ENCODE measurements around the gene SRRM5. TPM values are rescaled to one million over a fixed set of nuclear protein-coding genes. Genes with fewer than 3 reads are reported as not detected.
"Not testable (repeated sequence)": the region's sequence is repeated elsewhere in the genome, so short reads cannot be mapped to it uniquely, and the experiment has no call there.

Gene SRRM5
- total RNA-seq, 5 donors from 2014 or later (not counting 1 experiment from before 2014, with no cell fraction given) = 0.55 to 1.6 (median 1.2) TPM

GRCh38 chr19:43631491-43631890, 19.6 kb downstream of the SRRM5 start:
- POLR2A ChIA-PET = no interaction called here
- 100% methylated on average over 3 of the region's 5 CpGs for WGBS (ENCODE audit: insufficient coverage)
- Mint-ChIP-seq H3K4me1 (peaks cover 0 to 3% (median 0%) of the 10 kb centered on the region in 3 donors), H3K27ac (no peak overlapping the region), H3K9me3 (no peaks in the 10 kb centered on the region), H3K4me3 (no peak overlapping the region), H3K27me3 (peaks cover 4 to 14% of the 10 kb centered on the region in 2 donors), H3K36me3 (no peaks in the 10 kb centered on the region)
- H3K27ac ChIP-seq (ENCODE audit: low read length) = no peak overlapping the region
- H3K4me3 ChIP-seq (ENCODE audit: control insufficient read depth in 1 of 2, extremely low read depth in 1 of 2, low read length in 1 of 2) = no peak overlapping the region
- CTCF ChIA-PET = no interaction called here
- DNase-seq (no peak), ATAC-seq (replicated peaks in 1 of 4) (no peak)
- peaks cover 0 to 46% of the 10 kb centered on the region in 2 experiments for H3K27me3 ChIP-seq (replicated peaks in 1 of 2; ENCODE audit: control insufficient read depth in 2 of 2, extremely low read depth in 1 of 2, insufficient read depth in 2 of 2, low read length in 1 of 2)
- H3K36me3 ChIP-seq (ENCODE audit: control insufficient read depth in 2 of 2, extremely low read depth in 1 of 2, insufficient read depth in 1 of 2, low read length in 1 of 2) = no peaks in the 10 kb centered on the region
- no peaks in the 10 kb centered on the region for H3K9me3 ChIP-seq
- peaks cover 0 to 5% of the 10 kb centered on the region in 2 experiments for H3K4me1 ChIP-seq (ENCODE audit: control insufficient read depth in 1 of 2, extremely low read depth in 1 of 2, insufficient read depth in 2 of 2, low read length in 2 of 2)

GRCh38 chr19:43633520-43633919, 21.6 kb downstream of the SRRM5 start:
- H3K4me3 Mint-ChIP-seq = no peak overlapping the region
- no peaks in the 10 kb centered on the region for H3K9me3 Mint-ChIP-seq
- H3K4me1 Mint-ChIP-seq = peaks cover 0 to under 1% (median under 1%) of the 10 kb centered on the region in 3 donors
- no peaks in the 10 kb centered on the region for H3K36me3 Mint-ChIP-seq
- Histone ChIP-seq H3K4me3 (ENCODE audit: control insufficient read depth in 1 of 2, extremely low read depth in 1 of 2, low read length in 1 of 2) (no peak overlapping the region), H3K27ac (ENCODE audit: low read length) (no peak overlapping the region), H3K4me1 (ENCODE audit: control insufficient read depth in 1 of 2, extremely low read depth in 1 of 2, insufficient read depth in 2 of 2, low read length in 2 of 2) (peaks cover 0 to 7% of the 10 kb centered on the region in 2 experiments), H3K36me3 (ENCODE audit: control insufficient read depth in 2 of 2, extremely low read depth in 1 of 2, insufficient read depth in 1 of 2, low read length in 1 of 2) (no peaks in the 10 kb centered on the region), H3K27me3 (replicated peaks in 1 of 2; ENCODE audit: control insufficient read depth in 2 of 2, extremely low read depth in 1 of 2, insufficient read depth in 2 of 2, low read length in 1 of 2) (peaks cover 4 to 51% of the 10 kb centered on the region in 2 experiments), H3K9me3 (no peaks in the 10 kb centered on the region)
- DNase-seq (no peak), ATAC-seq (replicated peaks in 1 of 4) (no peak)
- peaks cover 6 to 28% of the 10 kb centered on the region in 2 donors for H3K27me3 Mint-ChIP-seq
- no peak overlapping the region for H3K27ac Mint-ChIP-seq
- WGBS (ENCODE audit: insufficient coverage) = no CpG with 5 or more reads among the region's 4 CpGs
- ChIA-PET CTCF (no interaction called here), POLR2A (no interaction called here)

DNA sequence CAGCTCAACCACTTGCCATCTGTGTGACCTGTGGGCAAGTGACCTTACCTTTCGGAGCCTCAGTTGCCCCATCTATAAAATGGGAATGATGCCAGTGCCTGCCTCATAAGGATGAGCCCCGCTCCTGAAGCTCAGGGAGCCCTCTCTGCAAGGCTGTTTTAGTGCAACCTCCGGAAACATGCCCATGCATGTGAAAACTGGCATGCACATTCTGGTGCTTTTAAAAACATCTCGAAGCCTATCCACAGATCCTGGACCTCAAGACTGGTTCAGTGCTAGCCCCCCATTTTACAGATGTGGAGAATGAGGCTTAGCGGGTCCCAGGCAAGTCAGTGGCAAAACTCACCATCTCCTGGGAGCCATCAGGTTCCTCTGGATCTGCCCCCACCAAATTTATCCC, 22.2 kb downstream of the SRRM5 start:
- no peak for ATAC-seq (replicated peaks in 1 of 4)
- peaks cover under 1 to 9% of the 10 kb centered on the region in 2 experiments for H3K4me1 ChIP-seq (ENCODE audit: control insufficient read depth in 1 of 2, extremely low read depth in 1 of 2, insufficient read depth in 2 of 2, low read length in 2 of 2)
- Mint-ChIP-seq H3K27me3 (peaks cover 11 to 34% of the 10 kb centered on the region in 2 donors), H3K4me1 (peaks cover 2 to 6% (median 6%) of the 10 kb centered on the region in 3 donors), H3K27ac (no peak overlapping the region), H3K36me3 (no peaks in the 10 kb centered on the region), H3K9me3 (no peaks in the 10 kb centered on the region), H3K4me3 (no peak overlapping the region)
- H3K4me3 ChIP-seq (ENCODE audit: control insufficient read depth in 1 of 2, extremely low read depth in 1 of 2, low read length in 1 of 2) = no peak overlapping the region
- H3K36me3 ChIP-seq (ENCODE audit: control insufficient read depth in 2 of 2, extremely low read depth in 1 of 2, insufficient read depth in 1 of 2, low read length in 1 of 2) = no peaks in the 10 kb centered on the region
- H3K9me3 ChIP-seq = no peaks in the 10 kb centered on the region
- WGBS (ENCODE audit: insufficient coverage) = 66% methylated on average over 4 of the region's 5 CpGs
- ChIA-PET POLR2A (no interaction called here), CTCF (no interaction called here)
- no peak for DNase-seq
- H3K27me3 ChIP-seq (replicated peaks in 1 of 2; ENCODE audit: control insufficient read depth in 2 of 2, extremely low read depth in 1 of 2, insufficient read depth in 2 of 2, low read length in 1 of 2) = peaks cover 6 to 56% of the 10 kb centered on the region in 2 experiments
- H3K27ac ChIP-seq (ENCODE audit: low read length) = no peak overlapping the region

GRCh38 chr19:43634506-43634871, 22.6 kb downstream of the SRRM5 start:
- Mint-ChIP-seq H3K4me3 (no peak overlapping the region), H3K36me3 (no peaks in the 10 kb centered on the region), H3K9me3 (no peaks in the 10 kb centered on the region), H3K4me1 (peaks cover 4 to 9% (median 7%) of the 10 kb centered on the region in 3 donors), H3K27me3 (peaks cover 13 to 35% of the 10 kb centered on the region in 2 donors), H3K27ac (no peak overlapping the region)
- H3K4me1 ChIP-seq (ENCODE audit: control insufficient read depth in 1 of 2, extremely low read depth in 1 of 2, insufficient read depth in 2 of 2, low read length in 2 of 2) = peaks cover 4 to 12% of the 10 kb centered on the region in 2 experiments
- no peak for ATAC-seq (replicated peaks in 1 of 4)
- H3K9me3 ChIP-seq = no peaks in the 10 kb centered on the region
- POLR2A ChIA-PET = no interaction called here
- H3K4me3 ChIP-seq (ENCODE audit: control insufficient read depth in 1 of 2, extremely low read depth in 1 of 2, low read length in 1 of 2) = no peak overlapping the region
- WGBS (ENCODE audit: insufficient coverage) = 42% methylated on average over 2 of the region's 5 CpGs
- no peak for DNase-seq
- no peaks in the 10 kb centered on the region for H3K36me3 ChIP-seq (ENCODE audit: control insufficient read depth in 2 of 2, extremely low read depth in 1 of 2, insufficient read depth in 1 of 2, low read length in 1 of 2)
- CTCF ChIA-PET = no interaction called here
- H3K27me3 ChIP-seq (replicated peaks in 1 of 2; ENCODE audit: control insufficient read depth in 2 of 2, extremely low read depth in 1 of 2, insufficient read depth in 2 of 2, low read length in 1 of 2) = peaks cover 6 to 59% of the 10 kb centered on the region in 2 experiments
- H3K27ac ChIP-seq (ENCODE audit: low read length) = no peak overlapping the region

- CTCF ChIA-PET = no interaction called here
- H3K9me3 ChIP-seq = no peaks in the 10 kb centered on the region
- no peaks in the 10 kb centered on the region for H3K9me3 Mint-ChIP-seq
- H3K27ac ChIP-seq (ENCODE audit: low read length) = no peak overlapping the region
- H3K36me3 ChIP-seq (ENCODE audit: control insufficient read depth in 2 of 2, extremely low read depth in 1 of 2, insufficient read depth in 1 of 2, low read length in 1 of 2) = no peaks in the 10 kb centered on the region
- ATAC-seq (replicated peaks in 1 of 4) (no peak), DNase-seq (no peak)
- peaks cover 5 to 9% (median 9%) of the 10 kb centered on the region in 3 donors for H3K4me1 Mint-ChIP-seq
- H3K27me3 Mint-ChIP-seq = peaks cover 13 to 35% of the 10 kb centered on the region in 2 donors
- POLR2A ChIA-PET = interaction anchor here in 1 of 2 donors (0.6 kb wide), 1 partner anchor 182 kb away, joined by 3 read pairs; no protein-coding TSS in a partner anchor
- peaks cover 6 to 14% of the 10 kb centered on the region in 2 experiments for H3K4me1 ChIP-seq (ENCODE audit: control insufficient read depth in 1 of 2, extremely low read depth in 1 of 2, insufficient read depth in 2 of 2, low read length in 2 of 2)
- 25% methylated on average over 14 of the region's 17 CpGs for WGBS (ENCODE audit: insufficient coverage)
- H3K27me3 ChIP-seq (replicated peaks in 1 of 2; ENCODE audit: control insufficient read depth in 2 of 2, extremely low read depth in 1 of 2, insufficient read depth in 2 of 2, low read length in 1 of 2) = peaks cover 6 to 61% of the 10 kb centered on the region in 2 experiments
- H3K36me3 Mint-ChIP-seq = no peaks in the 10 kb centered on the region
- H3K4me3 Mint-ChIP-seq = no peak overlapping the region
- no peak overlapping the region for H3K27ac Mint-ChIP-seq
- H3K4me3 ChIP-seq (ENCODE audit: control insufficient read depth in 1 of 2, extremely low read depth in 1 of 2, low read length in 1 of 2) = no peak overlapping the region
Observed at GRCh38 chr19:43634872-43635560, 23.1 kb downstream of the SRRM5 start.

DNA sequence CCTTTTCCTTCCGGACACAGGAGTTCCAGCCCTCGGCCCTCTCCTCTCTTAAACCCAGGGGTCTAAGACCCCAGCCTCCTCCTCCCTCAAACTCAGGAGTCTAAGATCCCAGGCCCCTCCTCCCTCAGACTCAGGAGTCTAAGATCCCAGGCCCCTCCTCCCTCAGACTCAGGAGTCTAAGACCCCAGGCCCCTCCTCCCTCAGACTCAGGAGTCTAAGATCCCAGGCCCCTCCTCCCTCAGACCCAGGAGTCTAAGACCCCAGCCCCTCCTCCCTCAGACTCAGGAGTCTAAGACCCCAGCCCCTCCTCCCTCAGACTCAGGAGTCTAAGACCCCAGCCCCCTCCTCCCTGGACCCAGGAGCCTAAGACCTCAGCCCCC, 23.7 kb downstream of the SRRM5 start:
- peaks cover 8 to 13% (median 9%) of the 10 kb centered on the region in 3 donors for H3K4me1 Mint-ChIP-seq
- H3K27ac ChIP-seq (ENCODE audit: low read length); H3K27ac Mint-ChIP-seq; POLR2A ChIA-PET; ATAC-seq (replicated peaks in 1 of 4); H3K36me3 ChIP-seq (ENCODE audit: control insufficient read depth in 2 of 2, extremely low read depth in 1 of 2, insufficient read depth in 1 of 2, low read length in 1 of 2); H3K4me3 Mint-ChIP-seq; H3K4me3 ChIP-seq (ENCODE audit: control insufficient read depth in 1 of 2, extremely low read depth in 1 of 2, low read length in 1 of 2); H3K9me3 ChIP-seq; DNase-seq; CTCF ChIA-PET; H3K36me3 Mint-ChIP-seq; H3K9me3 Mint-ChIP-seq: not testable (repeated sequence)
- Histone ChIP-seq H3K27me3 (replicated peaks in 1 of 2; ENCODE audit: control insufficient read depth in 2 of 2, extremely low read depth in 1 of 2, insufficient read depth in 2 of 2, low read length in 1 of 2) (peaks cover 6 to 66% of the 10 kb centered on the region in 2 experiments), H3K4me1 (ENCODE audit: control insufficient read depth in 1 of 2, extremely low read depth in 1 of 2, insufficient read depth in 2 of 2, low read length in 2 of 2) (peaks cover 9 to 19% of the 10 kb centered on the region in 2 experiments)
- H3K27me3 Mint-ChIP-seq = peaks cover 13 to 36% of the 10 kb centered on the region in 2 donors
- 83% methylated on average over 1 of the region's 2 CpGs for WGBS (ENCODE audit: insufficient coverage)
